SK-N-SH treated with all-trans-retinoic acid at 6 μM for 48 hours (cell line): Measurements from ENCODE around the gene KIT.

Source experiments
- CSDC2 ChIP-seq: fragments of 250-450 bp; sonication (Bioruptor Pico); IDR thresholded peaks from 2 replicates; pipeline ENCODE4 v1.5.0; 2020; ENCODE audit warnings: mild to moderate bottlenecking, moderate library complexity
- RARB ChIP-seq: fragments of 250-450 bp; sonication (Bioruptor Pico); IDR thresholded peaks from 2 replicates; pipeline ENCODE4 v1.8.0; 2021; ENCODE audit warnings: mild to moderate bottlenecking, moderate library complexity
- TCF4 ChIP-seq: fragments of 250-450 bp; sonication (Bioruptor Pico); IDR thresholded peaks from 2 replicates; pipeline ENCODE4 v1.8.0; 2021; ENCODE audit warnings: mild to moderate bottlenecking, moderate library complexity, borderline replicate concordance
- TF ChIP-seq, protein P1 (sequence below): fragments of 250-450 bp; sonication (Bioruptor Pico); IDR thresholded peaks from 2 replicates; pipeline ENCODE4 v1.8.0; 2020; ENCODE audit warnings: mild to moderate bottlenecking, moderate library complexity, borderline replicate concordance

DNA sequence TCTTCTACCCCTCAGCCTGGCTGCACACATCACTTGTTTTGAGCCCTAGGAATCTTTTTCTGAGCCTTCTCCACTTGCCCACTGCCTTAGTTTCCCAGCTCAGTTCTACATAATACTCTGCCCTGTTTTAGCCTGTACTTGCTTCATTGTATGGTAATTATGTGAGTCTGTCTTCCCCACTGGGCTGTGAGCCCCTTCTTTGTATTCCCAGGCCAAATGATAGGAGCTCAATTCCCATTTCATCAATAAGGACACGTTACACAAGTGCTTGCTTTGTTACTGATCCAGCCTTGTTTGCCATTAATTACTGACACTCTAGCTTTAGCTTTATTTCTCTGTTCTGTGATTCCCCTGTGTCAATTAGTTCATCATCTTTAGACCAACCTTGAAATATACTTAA, 28.1 kb downstream of the KIT start:
- TF ChIP-seq CSDC2 (CRISPR knock-in tag) (no peak), TCF4 (CRISPR knock-in tag) (no peak), RARB (CRISPR knock-in tag) (no peak)
- TF ChIP-seq, protein P1, sequence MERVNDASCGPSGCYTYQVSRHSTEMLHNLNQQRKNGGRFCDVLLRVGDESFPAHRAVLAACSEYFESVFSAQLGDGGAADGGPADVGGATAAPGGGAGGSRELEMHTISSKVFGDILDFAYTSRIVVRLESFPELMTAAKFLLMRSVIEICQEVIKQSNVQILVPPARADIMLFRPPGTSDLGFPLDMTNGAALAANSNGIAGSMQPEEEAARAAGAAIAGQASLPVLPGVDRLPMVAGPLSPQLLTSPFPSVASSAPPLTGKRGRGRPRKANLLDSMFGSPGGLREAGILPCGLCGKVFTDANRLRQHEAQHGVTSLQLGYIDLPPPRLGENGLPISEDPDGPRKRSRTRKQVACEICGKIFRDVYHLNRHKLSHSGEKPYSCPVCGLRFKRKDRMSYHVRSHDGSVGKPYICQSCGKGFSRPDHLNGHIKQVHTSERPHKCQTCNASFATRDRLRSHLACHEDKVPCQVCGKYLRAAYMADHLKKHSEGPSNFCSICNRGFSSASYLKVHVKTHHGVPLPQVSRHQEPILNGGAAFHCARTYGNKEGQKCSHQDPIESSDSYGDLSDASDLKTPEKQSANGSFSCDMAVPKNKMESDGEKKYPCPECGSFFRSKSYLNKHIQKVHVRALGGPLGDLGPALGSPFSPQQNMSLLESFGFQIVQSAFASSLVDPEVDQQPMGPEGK = no peak
